Right renal cortex interstitium (tissue), 3 donors: ENCODE results near the gene PIBF1. TPM values are rescaled to one million over a fixed set of nuclear protein-coding genes. Genes with fewer than 3 reads are reported as not detected.
"Not testable (repeated sequence)": the region's sequence is repeated elsewhere in the genome, so short reads cannot be mapped to it uniquely, and the experiment has no call there.

Experiments used
- DNase-seq, 3 donors: peaks; one replicate each; pipeline ENCODE4 v3.0.0-alpha.2; 2013; ENCODE audit warnings: low read depth in 3 of 3, low spot score in 2 of 3
- polyA plus RNA-seq, 3 donors: library from polyadenylated mRNA; unstranded; fragments of 120-200 nt; gene quantifications; one replicate each; pipeline ENCODE4 v1.2.1, GENCODE V29; 2013; ENCODE audit not compliant: insufficient read length in 3 of 3

PIBF1 gene
- polyA plus RNA-seq, 3 donors, result 44.8 to 50.8 (median 45.1) TPM

- DNase-seq, result no peak
Measured at GRCh38 chr13:72820156-72820897, 38.4 kb downstream of the PIBF1 start.

- no peak for DNase-seq
Measured at GRCh38 chr13:72820898-72821279, 39.0 kb downstream of the PIBF1 start.

GRCh38 chr13:72823081-72823480 is 41.1 kb downstream of the PIBF1 start:
- no peak for DNase-seq

GRCh38 chr13:72823724-72824123 is 41.8 kb downstream of the PIBF1 start:
- no peak for DNase-seq

DNA sequence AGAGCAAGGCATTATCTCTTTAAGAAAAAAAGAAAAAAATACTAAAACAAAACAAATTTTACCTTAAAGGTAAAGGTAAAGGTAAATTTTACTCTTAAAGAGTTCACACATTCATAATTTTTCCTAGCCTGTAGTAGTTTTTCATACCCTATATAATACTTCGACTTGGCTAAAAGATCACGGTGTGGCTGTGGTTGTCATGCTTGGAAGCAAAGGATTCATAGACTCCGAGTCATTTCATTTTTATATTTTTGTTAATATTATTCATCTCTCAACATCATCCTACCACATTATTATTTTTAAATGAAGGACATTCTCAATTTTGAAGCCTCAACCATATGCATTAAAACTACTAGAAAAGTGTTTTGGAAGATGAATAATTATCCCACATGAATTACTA is 52.7 kb downstream of the PIBF1 start:
- no peak for DNase-seq

- peak; percentile 1 to 12 (median 7) for DNase-seq
Measured at GRCh38 chr13:72839831-72840426, 58.0 kb downstream of the PIBF1 start.

- no peak for DNase-seq
Measured at GRCh38 chr13:72842991-72843390, 61.1 kb downstream of the PIBF1 start.

GRCh38 chr13:72845148-72845547 is 63.2 kb downstream of the PIBF1 start:
- DNase-seq, result not testable (repeated sequence)

DNA sequence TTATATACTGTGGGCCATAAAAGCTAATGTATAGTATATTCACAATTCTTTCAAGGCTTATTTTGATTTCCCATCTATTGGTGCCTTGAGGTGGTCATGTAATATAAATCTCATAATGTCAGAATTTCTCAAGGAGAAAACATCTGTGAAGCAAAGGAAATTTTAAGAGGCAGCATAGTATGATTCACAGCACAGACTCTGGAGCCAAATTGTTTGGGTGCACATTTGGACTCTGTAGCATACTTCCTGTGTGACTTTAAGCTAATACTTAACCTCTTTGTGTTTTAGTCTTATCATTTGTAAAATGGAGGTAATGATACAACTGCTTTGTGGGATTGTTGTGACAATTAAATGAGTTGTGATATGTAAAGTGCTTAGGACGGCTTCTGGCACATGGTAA is 67.6 kb downstream of the PIBF1 start:
- no peak for DNase-seq

DNA sequence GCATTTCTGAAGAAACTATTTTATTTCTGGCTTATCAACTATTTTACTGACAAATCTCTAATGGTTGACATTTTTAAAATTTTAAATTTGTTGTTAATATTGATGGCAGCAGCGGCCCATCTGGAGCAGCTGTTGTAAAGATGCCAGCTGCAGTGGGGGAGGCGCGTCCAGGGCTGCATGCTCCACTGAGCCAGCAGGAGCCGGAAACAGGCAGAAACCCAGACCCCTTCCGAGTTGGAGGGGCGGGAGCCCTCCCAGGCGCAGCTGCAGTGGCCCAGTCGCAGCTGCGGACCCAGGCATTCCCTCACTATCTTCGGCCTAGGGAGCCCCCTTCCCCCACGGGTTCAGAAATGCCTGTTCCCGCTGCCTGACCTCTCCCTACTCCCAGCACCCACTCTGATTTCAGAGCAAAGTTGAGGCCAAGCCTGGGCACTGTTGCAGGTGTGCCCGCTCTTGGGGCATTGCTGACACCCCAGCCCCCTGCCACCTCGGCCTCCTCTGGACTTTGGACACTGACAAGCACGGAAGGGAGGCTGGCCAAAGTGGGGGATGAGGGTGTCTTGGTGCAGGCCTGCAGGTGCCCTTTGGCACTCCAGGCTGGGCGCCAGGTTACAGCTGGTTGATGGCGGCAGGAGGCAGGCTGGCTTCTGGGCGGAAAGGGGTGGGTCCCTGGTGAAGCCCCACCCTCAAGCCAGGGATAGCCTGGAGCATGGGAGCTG is 69.2 kb downstream of the PIBF1 start:
- DNase-seq, result peak in 1 of 3 donors; percentile 10

DNA sequence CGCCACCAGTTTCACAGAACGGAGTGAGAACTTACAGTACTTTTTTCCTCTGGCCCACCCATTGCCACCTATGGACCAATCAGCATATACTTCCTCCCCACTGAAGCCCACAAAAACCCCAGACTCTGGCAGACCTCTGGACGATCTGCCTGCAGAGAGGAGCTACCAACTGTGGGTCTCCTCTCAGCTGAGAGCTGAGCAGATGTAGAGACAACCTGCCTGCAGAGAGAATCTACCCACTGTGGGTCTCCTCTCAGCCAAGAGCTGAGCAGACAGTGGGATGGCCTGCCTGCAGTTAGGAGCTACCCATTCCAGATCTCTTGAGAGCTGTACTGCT is 69.7 kb downstream of the PIBF1 start:
- no peak for DNase-seq

DNA sequence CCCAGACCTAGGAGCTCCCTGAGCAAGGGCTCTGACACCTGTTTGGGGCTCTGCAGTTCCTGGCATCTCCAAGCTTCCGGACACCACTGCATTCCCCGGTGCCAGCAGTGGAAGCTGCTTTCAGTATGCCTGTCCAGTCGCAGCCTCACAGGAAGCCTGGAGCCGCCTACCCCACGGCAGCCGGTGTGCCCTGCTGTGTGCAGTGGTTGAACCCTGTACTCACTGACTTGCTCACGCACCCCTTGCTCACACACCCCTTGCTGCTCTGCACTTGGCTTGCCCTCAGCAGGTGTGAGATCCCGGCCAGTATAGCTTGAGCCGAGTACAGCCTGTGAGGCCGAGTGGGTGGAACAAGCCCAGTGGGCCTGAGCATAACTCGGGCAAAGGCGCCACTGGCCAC is 70.3 kb downstream of the PIBF1 start:
- no peak for DNase-seq

DNA sequence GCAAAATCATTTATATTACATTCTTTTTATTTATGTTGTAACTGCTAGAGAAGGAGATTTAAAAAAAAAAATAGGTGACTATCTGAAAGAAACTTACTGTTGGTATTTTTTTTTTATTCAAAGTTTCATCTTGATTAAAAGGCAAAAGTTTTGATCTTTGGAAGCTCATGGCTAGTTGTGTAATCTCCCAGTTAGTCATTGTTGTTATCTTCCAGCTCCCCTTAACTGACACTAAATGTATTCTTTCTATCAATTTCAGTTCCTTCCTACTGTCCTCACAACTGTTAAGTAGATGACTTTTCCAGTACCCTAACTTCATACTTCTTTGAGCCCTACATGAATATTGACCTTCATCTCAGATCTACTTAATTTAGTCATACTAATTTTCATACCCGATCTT is 71.1 kb downstream of the PIBF1 start:
- DNase-seq, result no peak

DNA sequence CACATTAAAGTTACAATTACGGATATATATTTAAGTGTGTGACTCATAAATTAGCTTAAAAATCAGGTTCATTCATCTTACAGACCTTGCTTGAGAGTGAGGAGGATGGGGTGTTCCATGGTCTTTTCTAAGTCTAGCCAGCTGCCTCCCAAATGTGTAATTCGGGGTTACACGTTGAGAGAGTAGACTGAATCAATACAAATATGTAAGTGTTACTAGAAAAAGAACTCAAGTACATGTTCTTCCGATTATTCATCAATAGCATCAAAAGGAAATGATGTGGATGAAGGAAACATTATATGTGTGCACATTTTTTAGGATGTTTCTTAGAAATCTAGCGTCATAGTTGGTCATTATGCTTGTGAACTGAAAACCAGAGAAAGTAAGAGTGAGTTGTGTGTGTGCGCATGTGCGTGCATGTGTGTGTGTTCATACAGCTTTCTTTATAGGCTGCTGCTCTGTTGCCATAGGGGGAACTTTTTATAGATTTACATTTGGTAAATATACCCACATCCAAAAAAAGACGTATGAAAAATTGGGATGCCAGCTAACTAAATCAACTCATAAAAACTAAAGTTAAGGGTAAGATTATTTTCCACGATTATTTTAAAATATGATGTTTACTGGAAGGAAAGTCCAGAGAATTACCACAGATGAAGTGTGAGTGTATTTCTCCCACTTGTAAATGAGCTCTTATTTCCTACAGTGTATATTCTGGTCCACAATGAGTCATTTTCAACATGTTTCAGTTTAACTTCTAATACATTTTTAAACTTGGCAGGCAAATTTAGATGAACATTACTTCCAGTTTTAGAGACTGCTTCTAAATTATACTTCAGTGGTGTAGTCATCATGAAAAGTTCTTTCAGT is 82.4 kb downstream of the PIBF1 start:
- DNase-seq, result no peak

GRCh38 chr13:72868229-72868628 is 86.3 kb downstream of the PIBF1 start:
- no peak for DNase-seq

- no peak for DNase-seq
Measured at GRCh38 chr13:72875233-72875632, 93.3 kb downstream of the PIBF1 start.

- DNase-seq, result no peak
Measured at GRCh38 chr13:72884101-72884500, 102.2 kb downstream of the PIBF1 start.

DNA sequence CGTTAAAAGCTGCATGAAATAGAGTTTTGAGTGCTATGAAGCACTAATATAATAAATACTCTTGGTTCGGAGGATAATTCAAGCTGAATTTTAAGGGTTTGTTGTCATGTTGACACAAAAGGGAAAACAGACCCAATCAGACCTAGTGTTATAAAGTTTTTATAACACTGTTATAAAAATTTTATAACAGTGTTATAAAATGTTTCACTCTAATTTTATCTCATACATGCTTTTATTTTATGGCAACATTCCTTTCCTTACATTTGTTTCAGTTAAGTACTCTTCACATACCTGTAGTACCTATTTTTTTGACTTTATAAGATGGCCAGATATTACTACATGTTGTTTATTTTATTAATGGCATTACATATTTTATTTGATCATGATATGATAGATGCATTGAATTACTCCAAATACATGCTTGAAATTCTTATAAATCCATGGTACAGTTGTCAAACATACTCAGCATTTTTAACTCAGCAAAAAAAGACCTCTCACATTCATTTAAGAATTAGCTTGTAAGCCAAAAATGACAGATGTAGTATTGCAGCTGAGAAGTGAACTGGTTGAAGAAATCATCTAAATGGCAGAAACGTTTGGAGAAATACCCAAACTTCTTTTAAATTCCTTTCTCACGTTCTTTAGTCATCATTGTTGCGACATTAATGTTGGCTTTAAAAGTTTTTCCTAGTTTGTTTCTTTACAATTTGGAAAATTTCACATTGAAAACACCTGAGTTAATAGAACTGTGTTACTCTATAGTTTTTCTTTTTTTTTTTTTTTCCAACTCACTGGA is 104.5 kb downstream of the PIBF1 start:
- DNase-seq, result no peak

DNA sequence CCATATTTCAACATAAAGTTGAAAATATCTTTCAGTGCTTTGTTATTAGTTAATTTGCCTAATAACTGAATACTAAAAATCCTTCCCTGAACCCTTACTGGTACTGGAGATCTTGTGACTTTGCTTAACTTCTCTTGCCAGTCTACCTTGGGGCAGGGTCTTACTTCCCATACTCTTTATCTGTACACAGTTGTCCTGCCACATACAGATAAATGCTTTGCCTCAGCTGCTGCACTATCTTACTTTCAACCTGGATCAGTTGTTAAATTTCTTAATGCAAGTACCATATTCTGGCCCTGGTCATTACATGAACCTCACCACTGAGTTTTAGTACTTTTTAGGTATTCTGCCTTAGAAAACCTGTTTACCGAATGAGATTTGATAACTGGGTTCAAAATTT is 107.6 kb downstream of the PIBF1 start:
- DNase-seq, result no peak

GRCh38 chr13:72890546-72890945 is 108.6 kb downstream of the PIBF1 start:
- DNase-seq, result no peak
